GM12891 (cell line): ENCODE results near the gene DEF6.

Source experiments
- PAX5 ChIP-seq: IDR thresholded peaks from 2 replicates; pipeline ENCODE4 v1.6.1; 2011; ENCODE audit warnings: low read length, moderate library complexity, mild to moderate bottlenecking; ENCODE audit not compliant: insufficient read depth, severe bottlenecking
- POLR2A ChIP-seq: IDR thresholded peaks from 2 replicates; pipeline ENCODE4 v1.6.1; 2011; ENCODE audit warnings: low read depth, low read length, control low read depth
- POLR2AphosphoS5 ChIP-seq: IDR thresholded peaks from 2 replicates; pipeline ENCODE4 v1.6.1; 2011; ENCODE audit warnings: low read depth, low read length, control low read depth
- POU2F2 ChIP-seq: IDR thresholded peaks from 2 replicates; pipeline ENCODE4 v1.6.1; 2011; ENCODE audit warnings: low read depth, mild to moderate bottlenecking, control low read depth, low read length, moderate library complexity
- SPI1 ChIP-seq: IDR thresholded peaks from 2 replicates; pipeline ENCODE4 v1.6.1; 2011; ENCODE audit warnings: low read depth, low read length, control low read depth
- TAF1 ChIP-seq: IDR thresholded peaks from 2 replicates; pipeline ENCODE4 v1.6.1; 2011; ENCODE audit warnings: low read depth, low read length, control low read depth

DNA sequence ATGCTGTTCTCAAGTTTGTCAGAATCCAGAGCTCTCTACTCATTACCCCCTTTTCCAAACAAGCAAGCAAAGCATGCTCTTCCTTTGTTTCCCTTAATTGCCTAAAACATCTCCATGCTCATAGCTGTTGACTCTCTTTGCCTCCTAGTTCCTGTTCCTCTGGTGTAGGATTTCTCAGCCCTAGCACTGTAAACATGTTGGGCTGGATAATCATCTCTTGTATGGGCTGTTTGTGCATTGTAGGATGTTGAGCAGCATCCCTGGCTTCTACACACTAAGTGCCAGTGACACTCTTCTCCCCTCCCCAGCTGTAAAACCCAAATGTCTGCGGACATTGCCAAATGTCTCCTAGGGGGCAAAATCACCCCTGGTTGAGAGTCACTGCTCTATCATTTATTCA is 58.8 kb downstream of the DEF6 start:
- TF ChIP-seq POU2F2 (no peak), POLR2AphosphoS5 (no peak), POLR2A (no peak), SPI1 (no peak), TAF1 (no peak), PAX5 (no peak)
